IPS DF 4.7 (cell line): ENCODE measurements around the gene POLL.
A peak's percentile ranks its signal among the peaks of the same experiment; 100 is the strongest.
"Not testable (repeated sequence)": the region's sequence is repeated elsewhere in the genome, so short reads cannot be mapped to it uniquely, and the experiment has no call there.

Experiments used
- DNase-seq: peaks from one replicate; pipeline ENCODE4 v3.0.0-alpha.2; 2013; ENCODE audit warnings: low spot score; ENCODE audit errors: extremely low read depth

POLL gene

DNA sequence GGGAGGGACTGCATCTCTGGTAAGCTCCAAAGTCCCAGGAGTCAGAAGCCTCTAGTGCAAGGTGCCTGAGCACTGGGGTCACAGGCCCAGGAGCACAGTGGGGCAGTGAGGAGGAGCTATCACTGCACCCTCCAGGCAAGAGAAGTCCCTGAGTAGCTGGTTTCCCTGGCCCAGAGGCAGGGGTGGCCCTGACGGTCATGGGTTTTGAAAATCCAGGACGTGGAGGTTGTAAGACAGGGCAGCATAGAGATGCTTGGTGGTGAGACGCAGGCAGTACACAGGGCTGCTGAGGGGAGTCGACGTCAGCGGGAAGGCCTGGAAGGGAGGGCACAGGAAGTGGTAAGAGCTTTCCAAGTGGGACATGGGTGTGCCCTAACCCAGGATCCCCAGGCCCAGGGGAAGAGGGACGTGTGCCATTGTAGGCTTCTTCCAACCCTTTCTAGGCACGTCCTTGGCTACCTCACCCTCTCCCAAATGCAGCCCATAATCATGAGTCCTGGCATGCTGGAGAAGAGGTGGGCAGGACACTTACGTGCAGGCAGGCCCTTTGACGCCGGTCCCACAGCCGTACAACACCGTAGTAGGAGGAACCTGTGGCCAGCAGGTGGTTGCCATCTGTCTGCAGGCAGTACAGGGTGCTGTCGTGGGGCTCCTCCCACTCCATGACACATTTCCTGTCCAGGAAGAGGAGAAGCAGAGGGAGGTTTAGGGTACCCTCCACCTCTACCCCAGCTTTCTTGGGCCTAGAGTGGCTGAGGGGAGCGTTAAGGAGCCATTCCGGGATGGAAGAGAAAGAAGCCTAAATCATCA lies 23.2 kb upstream of the POLL start:
- no peak for DNase-seq

- DNase-seq: no peak
Observed at GRCh38 chr10:101609481-101609880, 21.4 kb upstream of the POLL start.

DNA sequence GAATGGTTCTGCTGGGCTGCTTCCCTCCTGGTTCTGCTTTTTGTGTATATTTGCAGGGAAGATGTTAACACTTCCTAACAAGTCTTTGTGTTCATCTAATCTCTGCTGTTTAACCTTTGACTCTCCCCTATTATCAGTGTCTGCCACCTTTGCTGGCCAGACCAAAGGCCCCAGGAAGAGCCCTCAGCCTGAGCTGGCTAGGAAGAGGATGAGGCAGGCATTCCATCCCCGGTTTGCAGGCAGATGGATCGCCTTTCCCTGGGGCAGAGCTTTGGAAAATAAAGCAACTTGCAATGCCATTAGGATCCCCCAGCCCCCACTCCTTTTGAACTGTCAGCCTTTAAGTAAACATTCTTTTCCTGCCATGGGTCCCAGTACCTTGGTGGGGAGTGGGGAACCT lies 19.1 kb upstream of the POLL start:
- DNase-seq: no peak

- DNase-seq: peak; percentile 79
Observed at GRCh38 chr10:101602761-101603398, 14.8 kb upstream of the POLL start.

- DNase-seq: no peak
Observed at GRCh38 chr10:101601541-101601940, 13.5 kb upstream of the POLL start.

DNA sequence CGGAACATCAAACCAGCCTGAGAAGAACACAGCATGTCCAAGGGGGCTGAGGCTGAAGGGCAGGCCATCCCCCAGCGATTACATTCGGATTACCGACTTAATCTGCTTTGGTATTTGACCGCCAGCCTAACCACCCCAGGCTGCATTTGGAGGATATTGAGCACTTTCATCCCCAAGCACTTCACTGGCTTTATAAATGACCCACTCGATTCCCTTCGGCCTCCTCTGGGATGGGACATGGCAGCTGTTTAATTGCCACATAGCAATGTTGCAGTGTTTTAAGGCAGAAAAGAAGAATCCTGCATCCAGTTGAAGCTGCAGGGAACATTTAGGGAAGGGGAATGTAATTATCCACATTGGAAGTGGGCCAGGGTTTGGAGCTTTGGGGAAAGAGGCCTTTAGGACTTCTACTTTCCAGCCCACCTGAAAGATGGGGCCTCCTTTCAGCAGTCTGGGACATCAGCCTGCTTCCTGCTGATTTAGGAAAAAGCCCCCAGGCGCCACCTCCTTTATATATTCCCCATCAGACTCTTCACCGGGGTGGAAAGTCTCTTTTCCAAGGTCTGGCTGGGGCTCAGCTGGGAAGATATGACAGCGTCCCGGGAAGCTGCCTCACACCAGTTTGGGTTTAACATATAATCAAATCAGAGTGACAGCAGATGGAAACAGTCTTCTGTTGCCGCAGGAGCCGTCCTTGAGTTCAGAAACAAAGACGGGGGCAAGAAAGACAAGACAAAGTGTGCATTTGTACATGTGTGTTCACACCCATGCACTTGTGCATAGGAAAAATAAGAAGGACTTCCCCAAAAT lies 9.2 kb upstream of the POLL start:
- DNase-seq: no peak

DNA sequence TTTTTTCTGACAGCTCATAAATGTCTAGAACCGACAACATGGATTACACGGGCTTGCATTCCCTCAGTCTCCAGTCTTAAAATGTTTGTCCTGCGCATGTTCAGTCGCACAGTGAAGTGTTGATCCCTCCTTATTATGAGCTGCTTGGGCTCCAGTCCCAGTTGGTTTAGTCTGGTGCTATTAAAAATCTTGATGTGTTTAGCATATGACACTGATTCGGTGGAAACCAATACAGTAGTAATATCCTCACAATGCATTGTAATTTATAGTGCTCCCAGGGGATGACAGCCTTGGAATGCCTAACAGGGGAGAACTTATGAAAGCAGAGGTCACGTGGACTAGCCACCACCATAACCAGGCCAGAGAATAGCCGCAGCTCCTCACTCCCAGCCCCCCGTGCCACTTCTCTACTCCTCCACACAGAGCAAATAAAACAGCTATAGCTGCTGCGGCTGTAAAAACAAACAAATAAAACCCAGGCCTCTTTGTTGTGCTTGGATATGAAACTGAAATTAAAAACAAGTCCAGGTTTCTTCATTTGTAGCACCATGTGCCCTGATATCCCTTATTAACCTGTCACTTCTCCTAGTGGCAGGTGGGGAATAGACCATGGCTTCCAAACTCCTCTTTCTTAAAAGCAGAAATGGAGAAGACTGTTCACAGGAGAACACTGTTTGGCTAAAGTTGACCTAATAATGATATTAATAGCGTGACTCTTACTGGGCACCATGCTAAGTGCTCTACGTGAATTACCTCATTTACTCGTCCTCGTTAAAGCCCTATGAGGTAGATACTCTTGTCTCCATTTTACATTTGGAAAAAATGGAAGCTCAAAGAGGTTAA lies 7.8 kb upstream of the POLL start:
- no peak for DNase-seq

- DNase-seq: not testable (repeated sequence)
Observed at GRCh38 chr10:101593331-101593730, 5.3 kb upstream of the POLL start.

DNA sequence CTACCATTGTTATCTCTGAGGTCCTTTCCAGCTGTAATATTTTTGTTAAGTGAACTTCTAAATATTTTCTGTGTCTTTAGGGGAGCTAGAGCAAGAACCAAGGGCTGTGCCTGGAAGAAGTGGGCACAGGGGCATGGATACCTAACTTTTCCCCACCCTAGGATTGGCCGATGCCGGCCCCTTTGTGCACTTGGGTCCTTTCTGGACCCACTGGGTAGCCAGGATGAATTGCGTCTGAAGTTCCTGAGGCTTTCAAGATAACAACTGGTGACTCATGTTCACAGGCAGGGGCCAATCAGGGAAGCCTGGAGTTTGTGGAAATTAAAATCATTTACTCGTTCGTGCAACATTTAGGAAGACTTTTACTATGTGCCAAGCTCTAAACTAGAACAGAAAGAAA lies 822 bp upstream of the POLL start:
- DNase-seq: no peak

GRCh38 chr10:101585841-101586240 lies 2.2 kb downstream of the POLL start:
- no peak for DNase-seq

GRCh38 chr10:101580486-101581399 lies 7.3 kb downstream of the POLL start:
- no peak for DNase-seq

GRCh38 chr10:101579516-101579870 lies 8.6 kb downstream of the POLL start:
- DNase-seq: no peak

DNA sequence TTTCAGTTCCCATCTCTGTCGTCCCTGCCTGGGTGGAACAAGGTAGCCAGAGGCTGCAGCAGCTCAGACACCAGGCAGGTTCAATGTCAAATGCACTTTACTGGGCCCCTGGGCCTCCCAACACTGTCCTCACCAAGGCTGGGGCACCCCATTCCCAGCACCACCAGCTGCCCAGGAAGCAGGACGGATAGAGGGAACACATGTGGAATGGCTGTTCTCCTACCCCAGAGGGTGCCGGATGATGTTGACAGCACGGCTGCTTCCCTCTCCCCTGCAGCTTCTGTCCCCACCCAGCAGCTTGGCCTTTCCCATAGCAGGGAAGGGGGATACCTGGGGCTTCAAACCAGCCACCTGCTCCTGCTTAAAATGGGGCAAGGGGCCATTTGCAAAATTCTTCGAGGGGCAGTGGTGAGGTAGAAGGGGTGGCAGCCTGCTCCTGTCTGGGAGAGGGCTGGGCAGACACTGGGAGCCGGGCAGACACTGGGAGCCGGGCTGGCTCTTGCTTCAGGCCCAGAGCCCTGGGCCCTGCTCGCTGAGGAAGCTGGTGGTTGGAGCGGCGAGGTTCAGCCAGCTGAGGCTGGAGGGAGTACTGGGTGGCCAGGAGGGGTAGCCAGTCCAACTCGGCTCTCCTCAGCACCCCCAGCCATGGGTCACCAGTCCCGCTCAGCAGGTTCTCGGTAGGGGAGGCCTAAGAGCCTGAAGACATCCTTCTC lies 9.1 kb downstream of the POLL start:
- no peak for DNase-seq

- no peak for DNase-seq
Observed at GRCh38 chr10:101578192-101578591, 9.9 kb downstream of the POLL start.

- DNase-seq: no peak
Observed at GRCh38 chr10:101577121-101577871, 10.8 kb downstream of the POLL start.

GRCh38 chr10:101576211-101576863 lies 11.7 kb downstream of the POLL start:
- no peak for DNase-seq

DNA sequence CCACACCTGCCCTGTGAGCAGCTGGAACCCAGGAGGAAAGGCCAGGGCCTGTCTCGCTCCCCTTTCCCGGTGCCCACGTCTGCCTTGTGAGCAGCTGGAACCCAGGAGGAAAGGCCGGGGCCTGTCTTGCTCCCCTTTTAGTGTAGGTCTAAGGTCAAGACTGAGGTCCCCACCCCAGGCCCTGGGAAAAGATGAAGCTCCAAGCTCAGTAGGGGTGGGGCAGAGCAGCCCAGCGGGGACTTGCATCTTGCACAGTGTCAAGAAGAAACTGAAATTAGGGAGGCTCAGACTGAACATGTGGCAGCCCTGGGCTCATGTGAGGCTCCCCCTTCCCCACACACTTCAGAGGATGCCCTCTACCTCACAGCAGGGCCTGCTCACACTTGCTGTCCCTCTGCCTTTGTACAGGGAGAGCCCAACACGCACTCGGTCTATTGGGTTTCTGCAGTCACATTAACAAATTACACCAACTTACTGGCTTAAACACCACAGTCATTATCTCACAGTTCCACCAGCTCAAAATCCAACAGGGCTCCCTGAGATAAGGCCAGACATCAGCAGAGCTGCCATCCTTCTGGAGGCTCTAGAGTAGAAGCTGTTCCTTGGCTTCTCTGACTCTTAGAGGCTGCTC lies 12.4 kb downstream of the POLL start:
- no peak for DNase-seq

- DNase-seq: no peak
Observed at GRCh38 chr10:101575091-101575490, 13.0 kb downstream of the POLL start.
